ENCODE data around the gene TEX10. TPM values are rescaled to one million over a fixed set of nuclear protein-coding genes. Genes with fewer than 3 reads are reported as not detected.

The TEX10 gene
- total RNA-seq, 1 donor from 2014 or later: 28.7 TPM

- ChIA-PET CTCF (no interaction called here), POLR2A (no interaction called here)
- no peak for TF ChIP-seq CTCF (IDR thresholded peaks at IDR 0.05)
- Mint-ChIP-seq H3K4me1 (no peaks in the 10 kb centered on the region), H3K4me3 (no peak overlapping the region), H3K9me3 (peaks cover 6% of the 10 kb centered on the region), H3K36me3 (ENCODE audit: low read depth) (no peaks in the 10 kb centered on the region), H3K27ac (no peak overlapping the region), H3K27me3 (no peaks in the 10 kb centered on the region)
- ATAC-seq (ENCODE audit: low read depth): no peak
- DNase-seq: no peak
- intact Hi-C loops (cut with micrococcal nuclease): no loop called here
Measured at GRCh38 chr9:100372648-100373047, 19.9 kb upstream of the TEX10 start.

- H3K9me3 Mint-ChIP-seq: peaks cover 15% of the 10 kb centered on the region
Measured at GRCh38 chr9:100370064-100370723, 17.5 kb upstream of the TEX10 start.

GRCh38 chr9:100368672-100369071, 15.9 kb upstream of the TEX10 start:
- ChIA-PET CTCF (no interaction called here), POLR2A (no interaction called here)
- H3K9me3 Mint-ChIP-seq: peaks cover 18% of the 10 kb centered on the region
- no peaks in the 10 kb centered on the region for H3K27me3 Mint-ChIP-seq
- no peak for DNase-seq
- no peak overlapping the region for H3K4me3 Mint-ChIP-seq
- peaks cover 2% of the 10 kb centered on the region for H3K36me3 Mint-ChIP-seq (ENCODE audit: low read depth)
- TF ChIP-seq CTCF (IDR thresholded peaks at IDR 0.05): no peak
- no peak for ATAC-seq (ENCODE audit: low read depth)
- no peaks in the 10 kb centered on the region for H3K4me1 Mint-ChIP-seq
- intact Hi-C loops (cut with micrococcal nuclease): no loop called here
- no peak overlapping the region for H3K27ac Mint-ChIP-seq

More at GRCh38 chr9:100370064-100370723, 17.5 kb upstream of the TEX10 start:
- no peaks in the 10 kb centered on the region for H3K4me1 Mint-ChIP-seq
- ChIA-PET CTCF (no interaction called here), POLR2A (no interaction called here)
- no peak overlapping the region for H3K4me3 Mint-ChIP-seq
- intact Hi-C loops (cut with micrococcal nuclease): no loop called here
- TF ChIP-seq CTCF (IDR thresholded peaks at IDR 0.05): no peak
- no peaks in the 10 kb centered on the region for H3K27me3 Mint-ChIP-seq
- ATAC-seq (ENCODE audit: low read depth) (no peak), DNase-seq (no peak)
- H3K36me3 Mint-ChIP-seq (ENCODE audit: low read depth): peaks cover 2% of the 10 kb centered on the region
- H3K27ac Mint-ChIP-seq: no peak overlapping the region

- DNase-seq: no peak
- CTCF ChIA-PET: no interaction called here
- POLR2A ChIA-PET: no interaction called here
Measured at GRCh38 chr9:100366121-100366520, 13.4 kb upstream of the TEX10 start.

GRCh38 chr9:100364013-100364412, 11.3 kb upstream of the TEX10 start:
- ATAC-seq (ENCODE audit: low read depth) (no peak), DNase-seq (no peak)
- no peak overlapping the region for H3K4me3 Mint-ChIP-seq
- H3K36me3 Mint-ChIP-seq (ENCODE audit: low read depth): peaks cover 2% of the 10 kb centered on the region
- POLR2A ChIA-PET: no interaction called here
- no peak overlapping the region for H3K27ac Mint-ChIP-seq
- TF ChIP-seq CTCF (IDR thresholded peaks at IDR 0.05): no peak
- intact Hi-C loops (cut with micrococcal nuclease): no loop called here
- CTCF ChIA-PET: no interaction called here
- no peaks in the 10 kb centered on the region for H3K27me3 Mint-ChIP-seq
- H3K4me1 Mint-ChIP-seq: no peaks in the 10 kb centered on the region
- H3K9me3 Mint-ChIP-seq: peaks cover 25% of the 10 kb centered on the region

More at GRCh38 chr9:100366121-100366520, 13.4 kb upstream of the TEX10 start:
- Mint-ChIP-seq H3K4me3 (no peak overlapping the region), H3K27ac (no peak overlapping the region), H3K9me3 (peaks cover 23% of the 10 kb centered on the region), H3K36me3 (ENCODE audit: low read depth) (peaks cover 2% of the 10 kb centered on the region), H3K4me1 (no peaks in the 10 kb centered on the region), H3K27me3 (no peaks in the 10 kb centered on the region)
- ATAC-seq (ENCODE audit: low read depth): no peak
- intact Hi-C loops (cut with micrococcal nuclease): no loop called here
- no peak for TF ChIP-seq CTCF (IDR thresholded peaks at IDR 0.05)
